CD4-positive, alpha-beta T cell treated with Interleukin-6 at 100 ng/mL for 8 hours (primary cell): Measurements from ENCODE around the gene ASIC2.

Experiments
- DNase-seq: peaks from one replicate; pipeline ENCODE4 v3.0.0-alpha.2; 2020; ENCODE audit warnings: mixed read lengths, low spot score

ASIC2 gene

DNA sequence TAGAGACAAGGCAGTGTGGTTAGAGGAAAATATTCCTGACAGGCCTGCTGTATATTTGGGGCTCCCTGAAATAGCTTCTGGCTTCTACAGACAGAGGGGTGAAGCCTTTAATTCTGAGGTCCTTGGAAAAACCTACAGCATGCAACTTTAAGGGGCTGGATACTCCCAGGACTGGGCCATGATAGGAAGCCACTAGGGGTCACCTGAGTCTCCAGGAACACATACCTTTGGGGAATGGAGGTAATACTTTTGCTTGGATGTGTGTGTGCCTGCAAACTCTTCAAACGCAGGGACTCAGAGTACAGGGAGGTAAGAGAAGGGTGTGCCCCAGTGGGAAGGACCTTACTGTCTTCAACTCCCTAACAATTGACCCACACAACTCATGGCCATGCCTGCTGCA lies 4.1 kb downstream of the ASIC2 start:
- DNase-seq = no peak

DNA sequence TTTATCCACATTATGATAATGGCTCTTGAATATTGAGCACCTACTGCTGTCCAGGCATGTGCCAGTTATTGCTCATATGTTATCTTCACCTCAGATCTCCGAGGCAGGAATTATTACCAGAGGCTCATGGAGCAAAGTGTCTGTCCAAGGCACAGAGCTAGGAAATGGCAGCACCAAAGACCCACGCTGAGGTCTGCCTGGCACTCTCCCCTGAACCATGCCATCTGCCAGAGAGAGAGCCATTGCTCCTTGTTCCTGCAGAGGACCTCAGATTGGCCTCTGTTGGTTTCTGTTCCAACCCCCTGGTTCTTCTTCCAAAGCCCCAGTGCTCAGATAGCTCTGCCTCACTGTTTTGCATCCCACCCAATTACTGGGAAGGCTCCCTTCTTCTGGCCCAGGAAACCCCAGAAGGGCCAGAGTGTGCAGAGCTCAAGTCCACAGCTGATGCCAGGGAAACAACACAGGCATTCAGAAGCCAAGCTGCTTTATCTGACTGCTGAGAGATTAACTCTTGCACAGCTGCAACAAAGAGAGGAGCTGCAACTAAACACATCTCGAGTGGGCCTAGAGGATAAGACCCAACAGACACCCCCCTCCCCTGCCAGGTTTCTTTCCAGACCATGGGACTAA lies 5.9 kb downstream of the ASIC2 start:
- DNase-seq = no peak

DNA sequence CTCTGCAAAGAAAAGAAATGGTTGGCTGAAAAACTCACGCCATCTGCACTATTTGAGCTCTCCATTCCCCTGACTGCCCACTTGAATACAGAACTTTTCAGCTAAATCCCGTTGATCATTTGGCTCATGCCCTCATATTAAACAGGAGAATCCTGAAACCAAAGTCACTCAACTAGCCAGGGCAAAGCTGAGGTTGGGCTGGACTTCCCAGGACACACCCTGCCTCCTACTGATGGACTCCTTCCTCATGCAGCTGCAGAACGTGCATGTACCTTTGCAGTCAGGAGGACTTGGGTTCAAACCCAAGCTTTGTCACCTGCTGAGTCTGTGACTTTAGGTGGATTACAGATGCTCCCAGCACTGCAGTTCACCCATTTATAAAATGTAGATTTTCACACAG lies 7.7 kb downstream of the ASIC2 start:
- no peak for DNase-seq

DNA sequence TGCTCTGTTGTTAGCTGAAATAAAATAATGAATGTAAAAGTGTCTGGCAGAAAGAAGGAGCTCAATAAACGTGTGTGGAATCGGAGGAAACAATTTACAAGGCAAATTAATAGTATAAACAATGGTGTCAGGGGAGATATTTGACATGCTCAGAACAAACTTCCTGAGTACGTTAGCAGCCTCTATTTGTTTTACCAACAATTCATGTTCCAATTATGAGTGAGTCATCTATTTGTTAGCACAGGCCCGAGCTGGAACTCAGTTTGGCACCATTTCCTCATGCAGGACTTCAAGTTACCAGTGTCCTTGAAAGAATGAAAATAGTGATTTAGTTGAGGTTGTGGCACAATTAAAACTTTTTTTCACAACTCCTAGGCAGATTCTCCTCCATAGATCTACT lies 9.1 kb downstream of the ASIC2 start:
- no peak for DNase-seq

DNA sequence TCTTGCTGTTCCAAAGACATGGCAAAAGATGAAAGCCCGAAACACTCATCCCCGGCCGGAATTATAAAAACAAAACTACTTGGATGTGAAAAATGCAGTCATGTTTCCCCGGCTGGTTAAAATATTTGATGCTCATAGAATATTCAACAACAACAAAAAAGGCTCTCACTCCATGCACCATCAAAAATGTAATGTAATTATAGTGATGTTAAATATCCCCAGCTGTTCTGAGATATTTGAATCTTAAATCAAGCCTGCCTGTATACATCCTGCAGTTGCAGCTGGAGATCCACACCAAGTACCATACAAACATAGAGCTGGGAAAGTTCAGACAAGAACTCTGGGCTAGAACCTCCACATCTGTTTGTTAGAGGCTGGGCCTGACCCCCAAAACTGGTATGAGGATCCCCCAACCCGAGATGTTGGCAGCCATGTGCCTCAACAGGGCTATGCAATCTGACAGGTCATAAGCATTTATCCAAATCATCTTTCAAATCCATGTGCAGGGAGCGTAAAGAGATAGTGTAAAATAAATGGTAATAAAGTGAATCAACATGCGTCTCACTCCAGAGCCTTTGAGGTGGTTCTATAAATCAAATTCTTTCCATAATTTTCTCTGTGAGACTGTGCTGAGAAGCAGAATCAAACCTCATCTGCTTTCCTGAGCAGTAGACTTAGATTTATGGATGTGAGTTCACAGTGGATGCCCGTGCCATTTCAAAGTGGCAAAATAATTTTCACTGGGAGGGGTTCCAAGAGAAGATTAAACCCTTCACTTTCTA lies 12.7 kb downstream of the ASIC2 start:
- no peak for DNase-seq

DNA sequence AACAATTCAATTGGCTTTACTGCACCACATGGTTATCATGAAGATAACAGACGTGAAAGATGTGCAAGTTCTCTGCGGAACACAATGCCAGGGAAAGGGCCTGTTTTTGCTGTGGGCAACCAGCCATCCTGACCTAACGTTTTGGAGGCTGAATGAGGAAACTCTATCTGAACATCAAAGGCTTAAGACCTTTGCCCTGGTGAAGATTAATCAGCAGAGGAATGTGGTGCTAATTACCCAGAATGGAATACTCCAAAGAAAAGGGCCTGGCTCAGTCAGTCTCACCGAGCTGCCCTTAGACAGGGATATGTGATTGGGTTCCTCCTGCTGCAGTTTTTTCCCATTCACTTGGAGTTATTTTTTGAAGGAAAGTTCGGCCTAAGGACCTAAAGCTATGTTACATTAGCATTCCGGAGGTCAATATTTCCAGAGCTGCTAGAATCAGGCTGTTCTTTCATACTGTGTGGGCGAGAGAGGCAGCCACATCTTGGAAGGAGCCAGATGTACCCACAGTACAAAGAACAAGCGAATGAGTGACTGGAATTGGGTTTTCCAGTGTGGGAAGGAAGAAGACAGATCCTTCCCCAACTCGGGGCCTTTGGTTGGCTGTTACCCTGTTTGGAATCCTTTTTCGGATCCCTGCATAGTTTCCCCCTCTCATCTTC lies 15.5 kb downstream of the ASIC2 start:
- no peak for DNase-seq

DNA sequence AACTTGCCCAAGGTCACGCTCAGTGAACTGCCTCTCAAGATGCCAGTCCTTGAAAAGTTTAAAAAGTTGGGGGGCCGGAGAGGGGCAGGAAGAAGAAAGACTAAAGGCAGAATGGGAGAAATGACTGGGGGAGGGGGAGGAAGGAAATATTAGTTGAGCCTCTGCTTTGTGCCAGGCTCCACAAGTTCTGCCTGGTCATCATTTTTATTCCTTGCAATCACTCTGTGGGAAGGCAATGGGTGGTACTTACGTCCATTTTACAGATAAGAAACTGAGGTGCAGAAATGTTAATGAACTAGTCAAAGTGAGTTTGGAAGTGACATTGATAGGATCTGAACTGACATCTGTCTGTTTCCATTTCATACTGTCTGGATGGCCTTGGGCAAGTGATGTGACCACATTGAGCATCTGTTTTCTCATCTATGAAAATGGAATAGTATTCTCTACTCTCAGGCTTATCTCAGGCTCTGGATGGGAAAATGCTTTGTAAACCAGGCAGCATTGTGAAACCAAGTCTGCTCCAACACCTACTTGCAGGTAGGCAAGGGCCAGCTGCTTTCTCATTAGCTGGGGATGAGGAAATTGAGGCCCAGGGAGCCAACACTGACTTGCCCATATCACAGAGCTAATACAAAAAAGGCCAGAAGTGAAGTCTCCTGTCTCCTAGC lies 19.2 kb downstream of the ASIC2 start:
- DNase-seq = no peak

DNA sequence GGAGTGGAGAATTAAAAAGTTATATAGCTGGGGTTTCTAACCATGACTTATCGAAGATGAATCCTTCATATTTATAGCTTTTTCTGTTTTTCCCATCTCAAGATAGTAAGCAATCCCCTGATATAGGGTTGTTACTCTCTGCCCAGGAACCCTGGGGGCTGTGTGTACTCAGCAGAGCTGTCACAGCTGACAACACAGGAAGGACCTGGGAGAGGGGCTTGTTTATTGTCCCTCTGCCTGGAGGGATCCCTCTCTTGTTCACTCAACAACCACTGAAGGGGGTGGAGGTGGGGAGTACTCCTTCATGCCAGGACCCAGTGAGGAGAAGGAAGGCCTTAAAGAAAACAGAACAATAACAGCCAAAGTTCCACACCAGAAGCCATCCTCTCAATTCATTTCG lies 19.8 kb downstream of the ASIC2 start:
- DNase-seq = no peak

DNA sequence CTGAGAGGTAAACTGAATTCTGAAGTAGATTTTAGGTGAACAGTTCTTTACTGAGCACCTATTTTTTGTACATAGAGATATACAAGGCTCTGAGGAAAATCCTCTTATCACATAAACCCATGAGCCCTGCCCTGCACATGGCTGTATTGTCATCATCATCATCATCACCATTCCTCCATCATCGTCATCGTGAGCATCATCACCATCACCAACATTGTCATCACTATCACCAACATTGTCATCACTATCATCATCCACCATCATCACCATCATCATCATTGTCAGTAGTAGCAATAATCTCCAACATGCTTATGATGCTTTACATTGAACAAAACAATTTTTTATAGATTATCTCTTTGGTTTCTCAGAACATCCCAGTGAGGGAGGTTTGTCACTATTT lies 20.7 kb downstream of the ASIC2 start:
- no peak for DNase-seq

DNA sequence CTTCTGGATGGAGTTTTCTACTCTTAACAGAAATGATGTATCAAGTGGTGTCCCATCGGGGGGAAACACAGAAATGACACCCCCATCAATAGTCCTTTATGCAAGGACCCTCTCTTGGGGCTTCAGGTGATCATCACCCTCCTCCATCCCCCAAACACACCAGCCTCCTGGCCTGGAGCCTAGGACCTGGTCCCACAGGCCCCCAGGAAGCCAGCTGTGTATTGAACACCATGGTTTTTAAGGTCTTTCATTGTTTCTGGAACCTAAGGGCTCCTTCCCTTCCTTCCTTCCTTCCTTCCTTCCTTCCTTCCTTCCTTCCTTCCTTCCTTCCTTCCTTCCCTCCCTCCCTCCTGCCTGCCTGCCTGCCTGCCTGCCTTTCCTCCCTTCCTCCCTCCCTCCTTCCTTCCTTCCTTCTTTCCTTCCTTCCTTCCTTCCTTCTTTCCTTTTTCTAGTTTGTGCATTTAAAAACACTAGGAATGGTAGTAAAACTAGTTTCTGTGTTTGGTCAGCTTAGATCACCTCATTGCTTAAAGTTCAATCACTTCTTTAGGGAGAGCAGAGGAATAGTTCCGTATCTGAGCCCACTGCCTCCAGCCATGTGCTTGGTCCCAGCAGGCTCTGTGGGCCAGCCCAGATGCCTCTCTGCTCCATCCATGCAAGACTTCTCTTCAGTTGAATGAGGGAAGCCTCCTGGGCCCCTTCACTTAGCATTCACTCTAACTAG lies 23.6 kb downstream of the ASIC2 start:
- DNase-seq = no peak

DNA sequence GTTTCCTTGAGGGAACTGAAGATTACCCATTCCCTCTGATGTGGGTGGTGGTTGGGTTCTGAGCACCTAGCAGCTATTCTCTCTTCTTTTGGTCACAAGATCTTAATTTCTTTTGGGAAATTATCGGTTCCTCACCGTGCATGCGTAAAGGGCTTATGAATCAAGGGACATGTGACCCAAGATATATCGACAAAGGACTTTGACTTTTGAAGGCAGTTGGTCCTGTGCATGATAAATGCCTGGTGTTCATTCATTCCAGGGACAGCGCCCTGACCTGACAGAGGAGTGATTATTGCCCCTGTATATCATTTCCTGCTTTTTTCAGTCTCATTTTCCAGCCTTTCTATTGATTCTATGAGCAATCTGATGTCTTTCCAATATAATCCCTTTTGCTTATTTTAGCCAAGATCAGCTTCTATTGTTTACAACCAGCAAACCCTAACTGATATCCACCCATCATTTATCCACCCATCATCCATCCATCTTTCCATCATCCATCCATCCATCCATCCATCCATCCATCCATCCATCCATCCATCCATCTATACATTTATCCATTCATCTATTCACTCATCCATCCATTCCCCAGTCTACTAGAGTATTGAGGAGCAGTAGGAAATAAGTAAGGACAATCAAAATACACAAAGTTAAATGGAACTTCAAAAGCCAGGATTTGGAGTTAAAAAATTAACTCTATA lies 25.1 kb downstream of the ASIC2 start:
- no peak for DNase-seq

DNA sequence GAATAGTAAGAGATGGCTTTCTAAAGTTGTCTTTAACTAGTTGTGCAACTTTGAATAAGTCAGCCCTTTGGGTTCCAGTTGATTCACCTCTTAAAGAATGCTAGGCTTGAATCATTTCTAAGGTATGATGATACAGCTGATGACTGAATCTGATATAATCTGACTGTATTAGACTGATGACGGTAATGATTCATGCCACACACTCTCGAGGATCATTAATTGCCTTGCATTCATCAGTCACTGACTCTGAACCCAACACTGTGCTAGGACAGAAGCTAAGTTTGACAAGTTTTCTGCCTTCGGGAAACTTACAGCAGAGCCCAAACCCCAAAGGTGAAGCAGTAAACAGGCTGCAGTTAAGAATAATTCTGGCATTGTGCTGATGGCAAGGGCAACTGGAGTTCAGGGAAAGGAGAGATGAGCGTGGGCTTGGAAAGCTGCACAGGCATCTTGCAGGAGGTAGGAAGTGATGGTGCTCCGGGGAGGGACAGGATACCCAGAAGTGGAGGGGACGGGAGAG lies 25.8 kb downstream of the ASIC2 start:
- DNase-seq = no peak

DNA sequence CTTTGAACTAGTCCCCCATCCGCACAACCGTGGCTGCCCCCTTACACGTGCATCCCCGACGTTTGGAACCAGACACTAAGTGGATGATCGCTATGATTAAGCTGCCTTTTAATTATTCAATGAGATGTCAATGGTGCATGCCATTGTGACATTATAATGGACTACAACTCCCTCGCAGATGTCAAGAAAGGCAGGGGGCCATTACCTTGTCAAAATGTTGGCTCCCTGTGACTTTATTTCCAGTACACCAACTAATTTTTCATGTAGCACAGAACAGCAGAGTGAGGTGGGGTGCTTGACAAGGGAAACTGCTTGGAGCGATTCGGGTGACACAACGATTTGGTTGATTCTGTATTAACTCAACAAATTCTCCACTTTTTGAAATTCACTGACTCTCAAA lies 26.5 kb downstream of the ASIC2 start:
- no peak for DNase-seq

DNA sequence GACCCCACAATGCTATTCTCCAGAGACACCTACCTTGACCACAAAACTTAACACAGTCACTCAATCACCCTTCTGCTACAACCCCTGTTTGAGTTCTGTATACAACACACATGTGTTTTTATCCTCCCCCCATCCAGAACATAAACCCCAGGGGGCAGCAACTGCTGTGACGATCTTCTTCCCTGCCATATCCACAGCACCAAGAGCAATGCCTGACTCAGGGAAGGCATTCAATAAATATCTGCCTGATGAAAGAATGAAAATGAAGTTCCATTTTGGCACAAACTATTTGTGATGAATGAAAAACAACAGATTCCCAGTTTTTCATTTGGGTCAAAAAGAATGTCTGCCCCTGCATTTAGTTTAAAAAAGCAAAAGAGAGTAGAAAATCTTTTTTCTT lies 27.0 kb downstream of the ASIC2 start:
- DNase-seq = no peak

DNA sequence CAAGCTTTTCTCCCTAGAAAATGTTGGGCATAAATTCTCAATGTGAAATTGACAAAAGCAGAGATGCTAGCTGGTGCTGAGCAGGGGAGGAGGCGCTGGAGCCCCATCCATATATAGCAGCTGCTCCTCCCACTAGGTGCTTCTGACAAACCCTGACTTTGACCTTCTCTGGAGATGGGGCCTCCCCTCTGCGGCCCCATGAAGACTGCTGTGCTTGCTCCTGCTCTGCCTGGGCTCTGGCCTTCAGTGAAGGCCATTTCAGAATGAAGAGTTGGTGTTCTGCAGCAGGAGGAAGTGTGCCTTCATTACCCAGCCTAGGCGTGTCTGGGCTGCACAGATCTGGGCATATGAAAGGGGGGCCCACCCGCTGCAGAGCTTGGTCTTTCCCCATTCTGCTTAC lies 29.7 kb downstream of the ASIC2 start:
- no peak for DNase-seq

DNA sequence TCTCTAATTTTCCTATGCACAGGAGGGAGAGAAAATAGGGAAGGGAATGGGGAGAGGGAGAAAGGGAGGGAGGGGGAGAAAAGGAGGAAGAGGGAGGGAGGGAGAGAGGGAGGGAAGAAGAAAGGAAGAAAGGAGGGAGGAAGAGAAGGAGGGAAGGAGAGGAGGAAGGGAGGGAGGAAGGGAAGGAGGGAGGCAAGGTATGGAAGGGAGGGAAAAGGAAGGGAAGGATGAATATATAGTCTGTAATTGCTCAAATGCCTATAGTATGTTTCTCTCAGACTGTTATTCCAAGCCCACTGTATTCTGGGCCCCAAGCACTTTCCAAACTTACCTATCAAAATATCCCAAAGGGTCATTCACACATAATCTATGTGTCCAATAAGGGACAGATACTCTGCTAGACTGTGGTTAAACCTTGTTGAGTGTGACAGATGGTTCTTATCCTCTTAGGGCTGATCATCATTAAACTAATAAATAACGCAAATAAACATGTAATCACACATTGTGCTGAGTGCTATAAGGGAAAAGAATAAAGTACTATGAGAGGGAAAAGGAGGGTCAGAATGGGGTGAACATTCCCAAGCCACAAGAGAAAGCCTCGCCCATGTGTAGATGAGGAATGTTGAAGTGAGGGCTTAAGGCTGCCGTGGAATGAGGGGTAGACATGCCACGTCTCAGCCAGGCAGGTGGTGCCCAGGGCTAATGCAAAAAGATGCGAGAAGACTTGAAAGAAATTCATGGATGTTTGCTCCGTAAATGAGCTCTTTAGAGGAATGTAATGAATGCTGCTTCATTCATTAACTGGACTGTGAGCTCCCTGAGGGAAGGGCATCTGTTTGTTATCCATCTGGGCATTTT lies 30.6 kb downstream of the ASIC2 start:
- no peak for DNase-seq

DNA sequence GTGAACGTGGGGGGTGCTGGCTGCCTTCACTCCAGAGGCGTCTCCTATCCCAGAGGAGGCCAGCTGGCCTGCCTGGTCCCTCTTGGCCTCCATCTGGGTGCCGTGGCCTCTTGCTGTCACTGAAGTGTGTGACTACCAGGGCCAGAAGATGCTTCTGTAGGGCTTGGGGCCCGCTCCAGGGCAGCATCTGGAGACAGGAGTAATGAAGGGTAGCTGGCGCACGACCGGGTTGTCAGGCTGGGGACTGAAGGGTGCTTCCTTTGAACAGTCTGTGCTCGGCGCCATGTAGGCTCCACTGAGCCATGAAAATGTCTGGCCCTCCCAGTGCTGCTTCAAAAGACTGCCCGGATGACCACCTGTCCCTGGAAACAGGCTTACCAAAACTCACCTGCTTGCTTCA lies 31.3 kb downstream of the ASIC2 start:
- DNase-seq = no peak

DNA sequence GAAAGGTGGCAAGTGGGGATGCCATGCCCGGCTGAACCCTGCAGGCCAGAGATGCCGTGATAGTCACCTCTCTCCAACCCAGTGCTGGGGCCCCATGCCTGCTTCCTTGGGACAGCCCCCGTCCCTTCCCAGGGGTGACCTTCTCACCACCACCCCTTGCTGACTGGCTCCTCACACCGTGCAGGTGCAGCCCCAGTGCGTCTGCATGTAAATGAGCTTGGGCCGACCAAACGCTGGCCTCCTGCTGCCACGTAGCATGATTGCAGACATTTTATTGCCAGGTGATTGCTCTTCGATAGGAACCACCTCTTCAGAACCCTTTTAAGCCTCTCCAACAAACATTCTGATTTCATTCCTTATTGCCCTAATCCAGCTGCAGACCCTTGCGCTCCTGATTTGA lies 32.5 kb downstream of the ASIC2 start:
- DNase-seq = no peak

DNA sequence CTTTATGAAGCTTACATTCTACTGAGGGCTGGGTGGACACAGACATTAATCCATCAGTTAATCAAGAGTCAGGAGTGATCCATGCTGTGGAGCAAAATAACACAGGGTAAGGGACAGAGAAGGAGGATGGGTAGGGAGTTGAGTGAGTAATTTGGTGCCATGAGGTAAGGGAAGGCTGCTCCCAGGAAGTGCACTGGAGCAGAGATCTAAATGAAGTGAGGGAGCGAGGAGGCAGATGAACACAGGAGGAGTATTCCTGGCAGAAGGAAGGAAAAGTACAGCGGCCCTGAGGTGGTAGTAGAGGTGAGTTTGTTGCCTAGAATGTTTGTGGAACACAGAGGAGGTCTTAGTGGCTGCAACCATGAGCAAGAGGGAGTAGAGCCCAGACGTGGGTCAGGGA lies 34.8 kb downstream of the ASIC2 start:
- no peak for DNase-seq

DNA sequence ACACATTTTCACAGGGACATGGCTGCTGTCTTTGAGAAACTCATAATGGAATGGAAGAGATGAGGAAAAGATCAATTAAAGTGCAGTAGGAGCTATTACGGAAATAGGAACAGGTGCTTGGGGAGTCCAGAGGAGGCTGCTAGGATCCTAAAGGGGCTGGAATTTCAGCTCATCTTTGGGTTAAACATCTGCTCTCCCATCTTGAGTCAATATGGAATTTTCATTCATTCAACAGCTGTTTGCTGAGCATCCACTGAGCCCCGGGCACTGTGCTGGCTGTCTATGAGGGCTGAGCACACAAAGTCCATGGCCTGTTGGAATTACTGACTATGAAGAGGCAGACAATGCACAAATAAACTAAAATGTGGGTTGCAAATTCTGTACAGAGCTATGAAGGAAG lies 47.9 kb downstream of the ASIC2 start:
- no peak for DNase-seq
